IMR-90 (cell line): ENCODE results near the gene PHF5A. TPM values are rescaled to one million over a fixed set of nuclear protein-coding genes. Genes with fewer than 3 reads are reported as not detected.

Experiments used
- ATAC-seq: fragments of 200-7000 bp; cut with Tn5 transposase; 2 replicates; pipeline ENCODE4 v1.9.1; 2020; ENCODE audit warnings: low read depth, mild to moderate bottlenecking, moderate library complexity
- BruUV-seq: library from RNA; stranded (reverse); fragments of 400-500 nt; replicated peaks from 2 replicates; lab custom pipeline; 2021; lab: Mats Ljungman, UMichigan
- CTCF ChIA-PET: fragments of 300-600 bp; formaldehyde crosslinking; extraction: SDS; loops from one replicate; lab custom pipeline; 2021; ENCODE audit warnings: antibody characterized with exemption; lab: Yijun Ruan, JAX
- POLR2A ChIA-PET: fragments of 300-600 bp; sonication (Branson Sonifier 250); formaldehyde crosslinking; loops from one replicate; lab custom pipeline; 2022; ENCODE audit warnings: antibody characterized with exemption; ENCODE audit not compliant: unreplicated experiment; lab: Charles Lee
- DNase-seq: peaks from one replicate; pipeline ENCODE4 v3.0.0; 2013
- H2AFZ ChIP-seq: replicated peaks from 2 replicates; pipeline ENCODE3; 2013; ENCODE audit warnings: low read length, mild to moderate bottlenecking; ENCODE audit not compliant: poor library complexity
- H2AK5ac ChIP-seq: 2 replicates; pipeline ENCODE4 v1.6.1; 2013; ENCODE audit warnings: low read depth, low read length, inconsistent platforms
- H2AK9ac ChIP-seq: replicated peaks from 2 replicates; pipeline ENCODE3; 2013; ENCODE audit warnings: mild to moderate bottlenecking, low read depth, low read length, moderate library complexity; ENCODE audit not compliant: poor library complexity
- H2BK120ac ChIP-seq: 2 replicates; pipeline ENCODE4 v1.6.1; 2013; ENCODE audit warnings: low read depth, low read length, inconsistent platforms
- H2BK15ac ChIP-seq: 3 replicates; pipeline ENCODE4 v1.6.1; 2013; ENCODE audit warnings: low read depth, low read length, inconsistent platforms
- H2BK20ac ChIP-seq: 2 replicates; pipeline ENCODE4 v1.6.1; 2013; ENCODE audit warnings: low read depth, mild to moderate bottlenecking, inconsistent platforms, low read length, moderate library complexity
- H2BK5ac ChIP-seq: 2 replicates; pipeline ENCODE4 v1.6.1; 2013; ENCODE audit warnings: mild to moderate bottlenecking, low read depth, low read length, inconsistent platforms; ENCODE audit not compliant: poor library complexity, severe bottlenecking
- H3K14ac ChIP-seq: replicated peaks from 2 replicates; pipeline ENCODE4 v1.6.1; 2013; ENCODE audit warnings: low read depth, low read length, inconsistent platforms
- H3K18ac ChIP-seq: 2 replicates; pipeline ENCODE4 v1.6.1; 2013; ENCODE audit warnings: low read depth, low read length, control low read depth
- H3K23ac ChIP-seq: 2 replicates; pipeline ENCODE4 v1.6.1; 2013; ENCODE audit warnings: low read depth, low read length, inconsistent platforms
- H3K27ac ChIP-seq: 2 replicates; pipeline ENCODE4 v1.5.1; 2013; ENCODE audit warnings: mild to moderate bottlenecking, control low read depth, low read length; ENCODE audit not compliant: insufficient read depth
- H3K27me3 ChIP-seq: 2 replicates; pipeline ENCODE4 v1.6.1; 2013; ENCODE audit warnings: low read length; ENCODE audit not compliant: control insufficient read depth, insufficient read depth
- H3K36me3 ChIP-seq: 2 replicates; pipeline ENCODE4 v1.6.1; 2013; ENCODE audit warnings: low read length, mixed read lengths; ENCODE audit not compliant: control insufficient read depth, insufficient read depth
- H3K4ac ChIP-seq: 2 replicates; pipeline ENCODE4 v1.6.1; 2013; ENCODE audit warnings: low read depth, low read length, inconsistent platforms
- H3K4me1 ChIP-seq: 2 replicates; pipeline ENCODE4 v1.6.1; 2013; ENCODE audit warnings: low read length, mixed read lengths; ENCODE audit not compliant: control insufficient read depth, insufficient read depth
- H3K4me2 ChIP-seq: 2 replicates; pipeline ENCODE4 v1.6.1; 2013; ENCODE audit warnings: low read depth, mild to moderate bottlenecking, control low read depth, low read length, moderate library complexity
- H3K4me3 ChIP-seq: 2 replicates; pipeline ENCODE4 v1.5.1; 2013; ENCODE audit warnings: low read depth, mild to moderate bottlenecking, control low read depth, low read length, moderate library complexity; ENCODE audit not compliant: insufficient read depth
- H3K56ac ChIP-seq: 2 replicates; pipeline ENCODE4 v1.6.1; 2013; ENCODE audit warnings: low read length, inconsistent platforms; ENCODE audit not compliant: insufficient read depth; ENCODE audit errors: extremely low read depth
- H3K79me1 ChIP-seq, 2 experiments: 2 replicates each; pipeline ENCODE4 v1.6.1; 2013; ENCODE audit warnings: low read length in 2 of 2, inconsistent platforms in 1 of 2, low read depth in 1 of 2
- H3K9ac ChIP-seq: 2 replicates; pipeline ENCODE4 v1.6.1; 2013; ENCODE audit warnings: low read depth, low read length, control low read depth
- H3K9me1 ChIP-seq: 2 replicates; pipeline ENCODE4 v1.6.1; 2013; ENCODE audit warnings: low read length, inconsistent platforms; ENCODE audit not compliant: insufficient read depth
- H3K9me3 ChIP-seq: 2 replicates; pipeline ENCODE4 v1.6.1; 2013; ENCODE audit warnings: low read length; ENCODE audit not compliant: control insufficient read depth, insufficient read depth
- H4K20me1 ChIP-seq: 2 replicates; pipeline ENCODE4 v1.6.1; 2013; ENCODE audit warnings: low read length, inconsistent platforms; ENCODE audit not compliant: insufficient read depth
- H4K5ac ChIP-seq: 2 replicates; pipeline ENCODE4 v1.6.1; 2013; ENCODE audit warnings: mild to moderate bottlenecking, low read depth, low read length, control low read depth
- H4K8ac ChIP-seq, 2 experiments: 2 replicates each; pipeline ENCODE4 v1.6.1; 2013; ENCODE audit warnings: low read depth in 2 of 2, low read length in 2 of 2, control low read depth in 1 of 2, inconsistent platforms in 1 of 2
- H4K91ac ChIP-seq: 2 replicates; pipeline ENCODE4 v1.6.1; 2013; ENCODE audit warnings: low read depth, low read length, inconsistent platforms; ENCODE audit not compliant: insufficient read depth
- BHLHE40 ChIP-seq: fragments of 150-350 bp; IDR thresholded peaks from 2 replicates; pipeline ENCODE4 v1.6.1; 2016; ENCODE audit warnings: mild to moderate bottlenecking, low read depth, low read length
- CTCF ChIP-seq: conservative IDR thresholded peaks from 2 replicates; pipeline ENCODE4 v1.5.1; 2012; ENCODE audit warnings: mild to moderate bottlenecking, low read depth, low read length, improper control_type of control experiment
- FOS ChIP-seq: fragments of 150-350 bp; IDR thresholded peaks from 2 replicates; pipeline ENCODE4 v1.6.1; 2016; ENCODE audit warnings: low read depth, low read length
- MAFK ChIP-seq: IDR thresholded peaks from 2 replicates; pipeline ENCODE4 v1.6.1; 2012; ENCODE audit warnings: low read depth, low read length, improper control_type of control experiment
- RAD21 ChIP-seq: IDR thresholded peaks from 2 replicates; pipeline ENCODE4 v1.6.1; 2012; ENCODE audit warnings: low read length, improper control_type of control experiment
- RFX5 ChIP-seq: IDR thresholded peaks from 2 replicates; pipeline ENCODE4 v1.8.0; 2012; ENCODE audit warnings: low read depth, mild to moderate bottlenecking, low read length, moderate library complexity
- USF2 ChIP-seq: fragments of 150-350 bp; IDR thresholded peaks from 2 replicates; pipeline ENCODE4 v1.6.1; 2017; ENCODE audit warnings: mild to moderate bottlenecking, antibody characterized with exemption, low read length, low read depth
- WGBS, 2 experiments: methylation state at CpG; one replicate each; pipeline versions ENCODE4 v1.1.5 to v1.1.7; 2013; ENCODE audit warnings: missing lambda C conversion rate in 2 of 2; ENCODE audit not compliant: insufficient read length in 1 of 2; ENCODE audit errors: extremely low coverage in 2 of 2; 5-methylcytosine and 5-hydroxymethylcytosine counted together
- dilution Hi-C: fragments of 300-500 bp; cut with HindIII; formaldehyde crosslinking; loops from one replicate; pipeline ENCODE4 v1.14.3; 2018; ENCODE audit warnings: low sequenced_read_pairs; ENCODE audit not compliant: unreplicated experiment
- in situ Hi-C: fragments of 300-500 bp; cut with MboI; formaldehyde crosslinking; loops from 3 replicates; pipeline ENCODE4 v1.14.3; 2019; ENCODE audit warnings: low sequenced_read_pairs, inconsistent platforms, mixed read lengths
- intact Hi-C: fragments of 100-400 bp; cut with micrococcal nuclease; formaldehyde crosslinking; loops from 2 replicates; pipeline ENCODE4 v1.10.0; 2022
- polyA plus RNA-seq, 3 experiments: library from polyadenylated mRNA; depleted of rRNA; stranded (reverse); fragments of >200 nt; gene quantifications; 2 replicates each; pipeline ENCODE4 v1.2.3, GENCODE V29; 2012; ENCODE audit warnings: low replicate concordance in 1 of 3
- total RNA-seq: library from RNA; depleted of rRNA; stranded (reverse); fragments of >200 nt; gene quantifications from 2 replicates; pipeline ENCODE4 v1.2.3, GENCODE V29; 2012

Gene PHF5A
- total and polyA plus RNA-seq, 2 of the 4 experiments (the other 2 are of a cell fraction), result 50.9 to 54.9 TPM

- no peaks in the 10 kb centered on the region for H3K9me3 ChIP-seq
- peaks cover 20% of the 10 kb centered on the region for H3K9me1 ChIP-seq
- no peak overlapping the region for H2AK9ac ChIP-seq
- dilution Hi-C loops, result no loop called here
- H4K91ac ChIP-seq, result no peak overlapping the region
- H3K14ac ChIP-seq, result no peak overlapping the region
- CTCF ChIA-PET, result interaction anchor here (0.7 kb wide), 1 partner anchor 1025 kb away, joined by 3 read pairs; no protein-coding TSS in a partner anchor
- no peak overlapping the region for H2BK15ac ChIP-seq
- H3K27ac ChIP-seq, result no peak overlapping the region
- no peak overlapping the region for H2AK5ac ChIP-seq
- no peak overlapping the region for H3K4ac ChIP-seq
- no peak overlapping the region for H3K4me2 ChIP-seq
- H2BK120ac ChIP-seq, result no peak overlapping the region
- in situ Hi-C loops, result no loop called here
- no peak overlapping the region for H3K18ac ChIP-seq
- no peak overlapping the region for H2BK5ac ChIP-seq
- ATAC-seq (no peak), DNase-seq (no peak)
- H3K4me1 ChIP-seq, result peaks cover 11% of the 10 kb centered on the region
- TF ChIP-seq MAFK (no peak), RAD21 (no peak), BHLHE40 (no peak), FOS (no peak), RFX5 (no peak), CTCF (no peak), USF2 (no peak)
- H2BK20ac ChIP-seq, result no peak overlapping the region
- H4K20me1 ChIP-seq, result 0 out of 2 replicates have a peak, but pooled peaks cover 4% of the 10 kb centered on the region
- H2AFZ ChIP-seq, result no peak overlapping the region
- no peak overlapping the region for H3K4me3 ChIP-seq
- POLR2A ChIA-PET, result no interaction called here
- H3K27me3 ChIP-seq, result no peaks in the 10 kb centered on the region
- no peak overlapping the region for H3K56ac ChIP-seq
- H4K8ac ChIP-seq, result no peak overlapping the region
- peaks cover 19 to 39% of the 10 kb centered on the region in 2 experiments for H3K79me1 ChIP-seq
- H3K9ac ChIP-seq, result no peak overlapping the region
- no peak overlapping the region for H4K5ac ChIP-seq
- WGBS, 2 experiments, result 100% methylated on average over 2 of the region's 4 CpGs; no CpG with 5 or more reads in 1 of the 2 experiments
- H3K23ac ChIP-seq, result no peak overlapping the region
- H3K36me3 ChIP-seq, result no peaks in the 10 kb centered on the region
- intact Hi-C loops, result no loop called here
- no TSS peak for BruUV-seq
Observed at GRCh38 chr22:41415554-41415953, 52.9 kb downstream of the PHF5A start.
